ENCODE measurements around the gene MRPS18B.
"Not testable (repeated sequence)": the region's sequence is repeated elsewhere in the genome, so short reads cannot be mapped to it uniquely, and the experiment has no call there.

Gene MRPS18B

DNA sequence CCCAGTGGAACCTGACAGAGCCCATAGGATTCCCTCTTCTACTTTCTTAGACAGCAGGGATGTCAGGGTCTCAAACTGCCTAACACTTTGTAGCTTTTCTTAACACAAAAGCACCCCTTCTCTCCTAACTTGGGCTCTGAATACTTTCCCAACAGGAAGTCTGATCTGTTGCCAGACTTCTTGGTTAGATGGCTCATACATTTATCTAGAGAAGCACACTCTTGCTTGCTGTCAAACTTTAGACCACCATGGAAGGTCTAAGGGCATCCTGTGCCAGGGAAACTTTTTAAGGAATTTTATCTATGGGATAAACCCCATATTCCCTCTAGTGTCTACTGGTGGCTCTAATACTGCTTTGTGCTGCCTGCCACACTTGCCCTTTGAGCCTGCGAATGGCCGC is 26.0 kb downstream of the MRPS18B start:
- DNase-seq (ENCODE audit: low spot score) = no peak

- DNase-seq (ENCODE audit: low spot score) = no peak
Observed at GRCh38 chr6:30644769-30645168, 27.1 kb downstream of the MRPS18B start.

DNA sequence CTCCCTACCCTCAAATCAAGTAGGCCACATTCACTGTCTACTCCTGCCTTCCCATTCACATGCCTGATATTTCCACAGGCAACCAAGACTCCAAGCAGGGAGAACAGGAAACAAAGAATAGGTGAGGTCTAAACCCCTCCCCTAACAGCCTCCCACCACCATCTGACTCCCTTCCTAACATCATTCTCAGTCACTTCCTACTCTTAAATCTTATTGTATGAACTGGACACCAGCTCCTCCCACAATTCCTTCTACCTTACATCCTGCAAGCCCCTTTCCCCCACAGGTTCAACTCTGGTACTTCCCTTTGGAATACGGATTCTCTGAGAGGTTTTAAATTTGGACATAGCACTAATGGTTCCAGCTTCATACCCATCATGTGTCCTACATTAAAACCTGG is 28.3 kb downstream of the MRPS18B start:
- no peak for DNase-seq (ENCODE audit: low spot score)

GRCh38 chr6:30646450-30647241 is 29.0 kb downstream of the MRPS18B start, which contains the start of gene C6orf136:
Gene C6orf136 (plus strand): TSS chr6:30647133. CDS start chr6:30647232, 99 bp downstream.
- peak; percentile 92 for DNase-seq (ENCODE audit: low spot score)

- DNase-seq (ENCODE audit: low spot score) = peak; percentile 56
Observed at GRCh38 chr6:30647242-30648116, 29.8 kb downstream of the MRPS18B start.

- DNase-seq (ENCODE audit: low spot score) = no peak
Observed at GRCh38 chr6:30651143-30651542, 33.5 kb downstream of the MRPS18B start.

- DNase-seq (ENCODE audit: low spot score) = no peak
Observed at GRCh38 chr6:30654798-30655742, 37.4 kb downstream of the MRPS18B start.

- DNase-seq (ENCODE audit: low spot score) = no peak
Observed at GRCh38 chr6:30655743-30656094, 38.1 kb downstream of the MRPS18B start.

DNA sequence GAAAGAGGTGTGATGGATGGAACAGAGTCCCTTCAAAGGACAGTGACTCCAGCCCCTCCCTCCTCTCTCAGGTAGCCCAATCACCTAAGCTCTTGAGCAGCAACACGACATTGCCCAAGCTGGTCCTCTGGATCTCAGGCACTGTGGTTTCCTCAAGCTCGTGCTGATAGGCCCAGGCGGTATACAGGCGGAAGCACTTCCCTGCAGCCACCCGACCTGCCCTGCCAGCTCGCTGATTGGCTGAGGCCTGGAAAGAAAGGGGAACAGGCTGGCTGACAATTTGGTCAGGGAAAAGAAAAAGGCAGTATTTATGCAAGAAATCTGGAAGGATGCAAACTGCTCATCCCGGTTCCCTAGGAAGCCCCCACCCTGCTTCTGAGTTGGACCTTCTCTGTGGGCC is 38.9 kb downstream of the MRPS18B start:
- no peak for DNase-seq (ENCODE audit: low spot score)

- no peak for DNase-seq (ENCODE audit: low spot score)
Observed at GRCh38 chr6:30657454-30657853, 39.8 kb downstream of the MRPS18B start.

DNA sequence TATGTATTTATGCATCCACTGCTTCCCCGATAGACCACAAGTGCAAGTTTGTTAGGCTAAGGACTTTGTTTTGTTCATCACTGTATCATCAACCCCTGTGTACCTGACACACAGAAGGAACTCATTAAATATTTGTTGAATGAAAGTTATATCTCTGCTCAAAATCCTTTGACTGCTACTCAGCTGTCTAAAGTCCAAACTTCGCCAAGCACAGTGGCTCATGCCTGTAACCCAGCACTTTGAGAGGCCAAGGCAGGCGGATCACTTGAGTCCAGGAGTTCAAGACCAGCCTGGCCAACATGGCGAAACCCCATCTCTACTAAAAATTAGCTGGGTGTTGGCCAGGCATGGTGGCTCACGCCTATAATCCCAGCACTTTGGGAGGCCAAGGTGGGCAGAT is 40.3 kb downstream of the MRPS18B start:
- DNase-seq (ENCODE audit: low spot score) = not testable (repeated sequence)

- DNase-seq (ENCODE audit: low spot score) = no peak
Observed at GRCh38 chr6:30664994-30665767, 47.5 kb downstream of the MRPS18B start.

DNA sequence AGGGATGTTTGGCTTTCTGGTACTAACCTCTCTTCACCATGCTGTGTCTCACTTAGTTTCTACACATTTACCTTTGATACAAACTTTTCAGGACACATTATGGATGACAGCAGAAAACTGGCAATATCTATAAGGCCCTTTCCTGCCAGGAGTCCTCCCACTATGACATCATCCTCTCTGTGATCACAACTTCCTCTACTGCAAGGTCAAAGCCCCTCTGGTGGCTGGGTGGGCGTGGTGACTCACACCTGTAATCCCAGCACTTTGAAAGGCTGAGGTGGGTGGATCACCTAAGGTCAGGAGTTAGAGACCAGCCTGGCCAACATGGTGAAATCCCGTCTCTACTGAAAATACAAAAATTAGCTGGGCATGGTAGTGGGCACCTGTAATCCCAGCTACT is 48.7 kb downstream of the MRPS18B start:
- DNase-seq (ENCODE audit: low spot score) = not testable (repeated sequence)

- DNase-seq (ENCODE audit: low spot score) = no peak
Observed at GRCh38 chr6:30670760-30671527, 53.3 kb downstream of the MRPS18B start.

GRCh38 chr6:30672445-30673253 is 55.0 kb downstream of the MRPS18B start, which contains the start of gene DHX16:
Gene DHX16 (minus strand): TSS chr6:30673006. CDS start chr6:30672841, 165 bp downstream.
- peak; percentile 98 for DNase-seq (ENCODE audit: low spot score)

Measured in cerebellar cortex (tissue), 1 donor.